Stimulated activated CD8-positive, alpha-beta memory T cell treated with anti-CD3 and anti-CD28 coated beads, Interleukin-2, amount 100 ng/mL, for 1 hour (primary cell): ENCODE measurements around the gene CCNB3.
A peak's percentile ranks its signal among the peaks of the same experiment; 100 is the strongest.
"Not testable (repeated sequence)": the region's sequence is repeated elsewhere in the genome, so short reads cannot be mapped to it uniquely, and the experiment has no call there.

Experiments
- DNase-seq, 2 donors: peaks; one replicate each; pipeline ENCODE4 v3.0.0-alpha.2; 2020; ENCODE audit warnings: low read depth in 2 of 2

CCNB3 gene, protein sequence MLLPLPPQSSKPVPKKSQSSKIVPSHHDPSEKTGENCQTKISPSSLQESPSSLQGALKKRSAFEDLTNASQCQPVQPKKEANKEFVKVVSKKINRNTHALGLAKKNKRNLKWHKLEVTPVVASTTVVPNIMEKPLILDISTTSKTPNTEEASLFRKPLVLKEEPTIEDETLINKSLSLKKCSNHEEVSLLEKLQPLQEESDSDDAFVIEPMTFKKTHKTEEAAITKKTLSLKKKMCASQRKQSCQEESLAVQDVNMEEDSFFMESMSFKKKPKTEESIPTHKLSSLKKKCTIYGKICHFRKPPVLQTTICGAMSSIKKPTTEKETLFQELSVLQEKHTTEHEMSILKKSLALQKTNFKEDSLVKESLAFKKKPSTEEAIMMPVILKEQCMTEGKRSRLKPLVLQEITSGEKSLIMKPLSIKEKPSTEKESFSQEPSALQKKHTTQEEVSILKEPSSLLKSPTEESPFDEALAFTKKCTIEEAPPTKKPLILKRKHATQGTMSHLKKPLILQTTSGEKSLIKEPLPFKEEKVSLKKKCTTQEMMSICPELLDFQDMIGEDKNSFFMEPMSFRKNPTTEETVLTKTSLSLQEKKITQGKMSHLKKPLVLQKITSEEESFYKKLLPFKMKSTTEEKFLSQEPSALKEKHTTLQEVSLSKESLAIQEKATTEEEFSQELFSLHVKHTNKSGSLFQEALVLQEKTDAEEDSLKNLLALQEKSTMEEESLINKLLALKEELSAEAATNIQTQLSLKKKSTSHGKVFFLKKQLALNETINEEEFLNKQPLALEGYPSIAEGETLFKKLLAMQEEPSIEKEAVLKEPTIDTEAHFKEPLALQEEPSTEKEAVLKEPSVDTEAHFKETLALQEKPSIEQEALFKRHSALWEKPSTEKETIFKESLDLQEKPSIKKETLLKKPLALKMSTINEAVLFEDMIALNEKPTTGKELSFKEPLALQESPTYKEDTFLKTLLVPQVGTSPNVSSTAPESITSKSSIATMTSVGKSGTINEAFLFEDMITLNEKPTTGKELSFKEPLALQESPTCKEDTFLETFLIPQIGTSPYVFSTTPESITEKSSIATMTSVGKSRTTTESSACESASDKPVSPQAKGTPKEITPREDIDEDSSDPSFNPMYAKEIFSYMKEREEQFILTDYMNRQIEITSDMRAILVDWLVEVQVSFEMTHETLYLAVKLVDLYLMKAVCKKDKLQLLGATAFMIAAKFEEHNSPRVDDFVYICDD (N-terminal part only)

DNA sequence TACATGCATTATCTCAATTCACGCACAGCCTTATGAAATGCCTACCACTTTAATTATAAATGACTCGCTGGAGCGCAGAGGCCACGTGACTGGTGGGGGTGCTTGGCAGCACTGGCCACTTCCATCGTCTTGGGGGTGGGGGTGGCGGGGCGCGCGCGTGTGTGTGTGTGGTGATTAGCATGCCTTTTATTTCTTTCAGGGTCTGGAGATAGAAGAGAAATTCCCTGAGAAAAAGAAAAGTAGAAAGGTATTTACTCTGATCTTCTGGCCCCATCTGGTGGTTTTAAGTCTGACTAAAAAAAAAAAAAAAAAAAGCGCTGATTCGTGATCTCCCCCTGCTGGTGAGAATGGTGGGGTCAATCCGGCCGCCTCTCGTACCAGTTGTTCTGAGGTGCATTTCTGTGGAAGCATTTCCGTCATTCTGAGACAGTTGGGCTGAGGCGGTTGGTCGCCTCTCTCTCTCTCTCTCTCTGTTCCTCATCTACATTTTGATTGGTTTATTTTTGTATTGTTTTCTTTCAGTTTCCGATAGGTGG, at the start of gene CCNB3:
TSS of gene CCNB3 (plus strand) at position 402 of the 536 bp plus-strand sequence. CDS start 80,399 bp downstream, outside the sequence.
- DNase-seq = peak; percentile 37 to 42

DNA sequence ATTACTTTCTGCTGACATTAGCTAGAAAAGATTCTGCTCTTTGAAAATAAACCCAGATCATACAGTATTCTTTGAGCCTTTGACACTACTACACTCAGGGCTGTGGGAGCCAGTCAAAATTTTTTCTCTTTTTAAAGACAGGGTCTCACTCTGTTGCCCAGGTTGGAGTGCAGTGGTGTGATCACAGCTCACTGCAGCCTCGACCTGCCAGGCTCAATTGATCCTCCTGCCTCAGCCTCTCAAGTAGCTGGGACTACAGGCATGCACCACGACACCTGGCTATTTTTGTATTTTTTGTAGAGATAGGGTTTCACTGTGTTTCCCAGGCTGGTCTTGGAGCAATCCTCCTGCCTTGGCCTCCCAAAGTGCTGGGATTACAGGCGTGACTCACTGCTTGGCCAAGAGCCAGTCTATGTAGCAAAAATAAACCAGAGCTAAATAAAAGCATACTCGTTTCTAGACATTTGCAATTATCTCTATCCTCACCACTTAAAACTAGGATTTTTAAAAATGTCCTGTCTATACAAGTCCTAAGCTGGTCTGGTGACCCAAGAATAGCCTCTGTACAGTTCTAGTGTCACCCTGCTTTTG, 46.9 kb upstream of the CCNB3 start:
- no peak for DNase-seq

DNA sequence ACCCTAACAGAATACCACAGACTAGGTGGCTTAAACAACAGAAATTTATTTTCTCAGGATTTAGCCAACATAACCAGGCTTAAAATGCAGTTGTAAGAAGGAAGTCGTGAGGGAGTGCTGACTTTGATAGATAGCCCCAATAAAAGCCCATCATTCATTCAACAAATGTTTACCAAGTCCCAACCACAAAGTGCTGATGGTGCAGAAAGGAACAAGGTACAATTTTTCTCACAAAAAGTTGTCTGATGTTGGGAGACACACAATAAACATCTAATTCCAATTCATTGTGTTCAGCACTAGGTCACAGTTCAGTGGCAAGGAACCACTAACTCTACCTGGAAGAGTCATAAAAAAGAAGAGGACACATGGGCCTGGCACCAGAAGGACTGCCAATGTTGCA, 46.0 kb upstream of the CCNB3 start:
- DNase-seq = no peak

DNA sequence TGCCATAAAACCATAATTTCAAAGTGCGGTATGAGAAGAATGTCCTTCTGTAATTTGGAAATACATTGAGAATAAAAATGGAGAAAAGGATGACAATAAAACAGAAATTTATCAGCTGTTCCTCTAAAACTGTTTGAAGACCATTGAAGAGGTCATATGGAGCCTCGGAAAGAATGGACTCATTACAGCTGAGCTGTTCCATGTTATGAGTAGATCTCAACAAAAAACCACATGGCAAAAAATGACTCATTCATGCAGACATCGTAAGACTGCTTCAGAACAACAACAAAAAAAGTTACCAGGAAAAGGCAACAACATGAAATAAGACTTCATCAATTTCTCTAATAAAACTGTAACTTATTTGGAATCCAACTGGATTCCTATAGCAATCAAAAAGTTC, 43.4 kb upstream of the CCNB3 start:
- DNase-seq = no peak

DNA sequence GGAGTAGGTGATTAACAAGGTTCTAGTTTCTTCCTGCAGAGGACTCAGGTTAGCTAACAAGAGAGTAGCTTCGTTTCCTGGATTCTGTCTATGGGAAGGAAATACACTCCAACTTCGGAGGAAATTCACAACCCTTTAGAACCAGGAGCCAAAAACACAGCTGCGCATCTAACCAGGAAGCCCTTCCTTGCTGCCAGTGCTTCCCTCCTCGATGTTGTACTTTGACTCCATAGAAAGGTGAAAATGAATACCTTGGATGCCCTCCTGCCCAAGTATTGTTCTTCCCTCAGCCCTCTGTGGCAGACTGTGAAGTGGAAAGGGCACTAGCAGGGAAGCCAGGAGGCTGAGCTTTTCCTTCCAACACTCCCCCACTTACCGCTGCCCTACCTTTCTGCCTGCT, 38.8 kb upstream of the CCNB3 start:
- no peak for DNase-seq

DNA sequence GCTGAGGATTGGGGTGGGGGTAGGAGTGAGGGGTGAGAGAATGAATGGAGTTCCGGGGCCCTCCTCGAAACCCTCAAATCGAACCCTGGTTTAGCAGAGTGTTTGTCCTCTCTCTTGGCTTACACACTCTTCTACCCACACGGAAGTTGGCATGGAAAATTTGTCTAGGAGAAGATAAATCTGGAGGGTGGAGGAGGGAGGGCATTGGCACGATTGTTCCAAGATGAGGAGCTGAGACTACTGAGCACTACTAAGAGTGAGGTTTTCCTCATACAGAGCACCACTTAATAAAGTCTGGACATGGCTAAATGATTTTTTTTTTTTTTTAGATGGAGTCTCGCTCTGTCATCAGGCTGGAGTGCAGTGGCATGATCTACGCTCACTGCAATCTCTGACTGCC, 37.2 kb upstream of the CCNB3 start:
- no peak for DNase-seq

DNA sequence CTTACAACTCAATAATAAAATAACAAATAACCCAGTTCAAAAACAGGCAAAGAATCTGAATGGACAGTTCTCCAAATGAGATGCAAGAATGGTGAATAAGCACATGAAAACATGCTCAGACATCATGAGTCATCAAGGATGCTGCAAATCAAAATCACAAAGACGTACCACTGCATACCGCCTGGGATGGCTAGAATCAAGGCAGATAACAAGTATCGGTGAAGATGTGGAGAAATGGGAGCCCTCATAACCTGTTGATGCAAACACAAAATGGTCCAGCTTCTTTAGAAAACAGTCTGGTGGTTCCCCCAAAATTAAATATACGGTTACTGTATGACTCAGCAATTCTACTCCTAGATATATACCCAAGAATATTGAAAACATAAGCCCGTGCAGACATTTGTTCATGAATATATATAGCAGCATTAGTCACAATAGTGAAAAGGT, 36.3 kb upstream of the CCNB3 start:
- no peak for DNase-seq

DNA sequence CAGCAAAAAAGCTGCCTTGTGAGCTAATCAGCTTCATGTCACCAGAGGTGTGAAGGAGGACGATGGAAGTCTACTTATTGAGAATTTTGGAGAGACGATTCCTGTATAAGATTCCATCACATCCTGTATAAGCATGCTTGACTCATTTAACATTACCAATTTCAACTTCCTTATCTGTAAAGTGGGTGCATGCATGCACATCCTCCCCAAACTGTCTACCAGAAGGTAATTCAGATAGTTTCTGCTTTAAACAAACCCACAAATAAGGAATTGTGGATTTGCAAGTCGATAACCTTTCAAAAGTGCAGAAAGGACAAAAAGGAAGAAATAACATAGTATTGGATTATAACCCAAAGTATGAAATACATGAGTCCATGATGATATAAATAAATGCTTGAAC, 34.8 kb upstream of the CCNB3 start:
- no peak for DNase-seq

DNA sequence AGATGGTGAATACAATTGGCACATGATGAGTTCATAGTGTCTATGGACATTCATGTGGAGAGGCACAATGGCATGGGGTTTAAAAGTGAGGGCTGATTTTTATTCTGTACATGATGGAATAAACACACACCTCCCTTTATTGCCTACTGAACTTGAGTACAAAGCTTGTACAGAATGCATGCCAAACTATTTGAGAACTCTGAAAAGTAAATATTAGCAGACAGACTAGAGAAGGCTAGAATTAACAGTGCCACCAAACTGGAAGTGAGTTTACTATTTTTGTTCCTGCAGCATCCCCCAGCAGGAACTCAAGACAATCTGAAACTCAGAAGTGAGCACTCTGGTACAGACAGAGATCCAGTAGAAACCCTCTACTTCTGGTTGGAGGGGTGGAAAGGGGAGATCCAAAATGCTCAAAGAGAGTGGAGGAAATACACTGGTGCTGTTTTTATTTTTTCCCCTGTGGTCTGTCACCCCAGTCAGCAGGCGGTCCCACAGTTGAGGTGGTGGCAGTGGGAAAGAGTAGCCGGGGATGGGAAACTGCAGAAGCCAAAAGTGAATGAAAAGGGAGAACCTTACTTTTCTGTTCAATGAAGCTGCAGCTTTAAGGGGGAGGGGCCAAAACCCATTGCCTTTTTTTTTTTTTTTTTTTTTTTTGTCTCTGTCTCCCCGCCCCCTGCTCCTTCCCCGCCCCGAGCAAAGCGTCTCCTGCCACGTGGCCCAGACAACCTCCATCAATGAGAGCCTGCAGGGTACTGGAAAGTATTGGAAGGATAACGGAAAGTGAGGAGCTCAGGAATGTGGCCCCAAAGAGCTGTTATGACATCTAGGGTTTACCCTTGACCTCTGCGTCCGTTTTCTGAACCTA, 24.3 kb upstream of the CCNB3 start:
- no peak for DNase-seq

DNA sequence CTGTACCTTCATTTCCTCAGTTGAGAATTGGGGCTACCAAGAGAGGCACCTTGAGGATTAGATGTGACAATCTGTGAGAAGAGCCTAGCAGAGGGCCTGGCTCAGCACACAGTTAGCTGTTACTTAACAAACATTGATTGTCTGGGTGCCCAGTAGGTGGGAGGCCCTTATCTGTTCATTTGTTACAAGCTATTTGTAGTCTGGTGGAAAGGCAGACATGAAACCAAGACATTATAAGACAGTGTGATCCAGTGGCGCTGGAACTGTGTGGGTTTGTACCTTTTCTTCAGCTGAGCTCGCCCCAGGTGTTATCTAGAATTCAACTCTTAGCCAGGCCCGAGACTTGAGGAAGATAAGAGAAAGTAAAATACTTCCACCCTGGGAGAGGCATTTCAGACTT, 20.7 kb upstream of the CCNB3 start:
- no peak for DNase-seq

DNA sequence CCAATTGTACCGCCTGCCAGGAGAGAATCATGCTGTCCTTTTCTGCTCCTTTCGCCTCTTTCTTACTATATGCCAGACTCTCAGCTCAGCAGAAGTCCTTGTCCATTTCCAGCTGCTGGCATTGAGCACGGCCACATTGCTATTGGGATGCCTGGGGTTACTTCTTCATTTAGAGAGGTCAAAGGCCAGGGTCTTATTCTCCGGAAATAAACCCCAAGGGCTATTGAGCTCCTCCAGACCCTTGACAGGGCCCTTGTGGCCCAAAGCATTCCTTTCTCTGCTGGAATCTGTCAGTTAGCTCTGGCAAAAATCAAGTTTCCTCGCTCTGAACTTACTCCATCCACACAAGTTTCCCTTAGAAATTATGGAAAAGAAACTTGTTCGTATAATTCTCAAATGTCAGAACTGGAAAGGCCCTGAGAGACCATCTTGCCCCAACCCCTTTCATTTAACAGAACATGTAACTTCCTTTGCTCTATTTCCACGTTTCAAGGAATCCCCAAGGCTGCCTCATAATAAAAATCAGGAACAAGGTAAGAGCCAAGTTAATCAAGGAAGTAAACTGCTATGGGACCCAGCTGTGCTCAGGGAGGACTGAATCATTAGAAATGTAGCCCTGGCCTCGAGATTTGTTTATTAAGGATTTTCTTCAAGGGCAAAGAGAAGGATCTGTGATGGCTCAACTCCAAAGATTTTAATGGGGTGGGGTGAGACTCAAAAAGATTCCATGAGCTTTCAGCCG, 15.5 kb upstream of the CCNB3 start:
- no peak for DNase-seq

DNA sequence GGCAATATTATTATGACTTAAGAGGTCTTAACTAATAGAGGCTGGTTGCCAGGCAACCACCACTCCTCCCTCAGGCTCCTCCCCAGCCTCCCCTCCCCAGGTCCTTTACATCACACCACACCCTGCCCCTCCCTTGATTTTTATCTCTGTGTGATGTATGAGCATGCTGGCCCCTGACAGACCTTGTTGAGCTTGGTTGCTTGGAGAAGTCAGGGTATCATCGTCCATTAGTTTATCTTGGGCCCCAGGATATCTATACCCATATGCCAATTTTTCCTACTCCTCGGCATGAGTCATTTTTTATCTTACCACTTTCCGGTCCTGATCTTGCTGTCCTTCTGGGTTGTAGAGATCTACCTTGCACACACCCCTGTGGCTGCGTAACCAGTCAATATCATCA, 6.2 kb upstream of the CCNB3 start:
- no peak for DNase-seq

DNA sequence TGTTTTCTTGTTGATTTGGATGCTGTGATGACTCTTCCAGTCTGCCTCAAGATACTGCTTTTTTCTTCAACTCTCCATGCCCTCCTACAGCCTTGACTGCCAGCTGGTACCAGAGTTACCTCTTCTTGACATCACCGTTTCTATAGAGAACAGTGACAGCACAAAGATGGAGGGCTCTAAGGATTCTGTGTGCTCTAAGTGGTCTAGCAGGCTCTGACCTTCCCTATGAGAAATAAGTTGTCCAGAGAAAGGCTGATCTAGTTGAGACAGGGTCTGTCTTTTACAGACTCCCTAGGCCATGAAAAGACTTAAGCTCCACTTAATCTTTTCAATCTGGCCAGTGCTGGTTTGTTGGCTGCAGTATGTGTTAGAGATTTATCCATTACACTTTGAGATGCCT, 3.7 kb upstream of the CCNB3 start, which contains the start of gene AKAP4:
TSS of gene AKAP4 (minus strand) at position 101 of the 400 bp plus-strand sequence. CDS start 118 bp downstream, outside the sequence.
- DNase-seq = no peak

DNA sequence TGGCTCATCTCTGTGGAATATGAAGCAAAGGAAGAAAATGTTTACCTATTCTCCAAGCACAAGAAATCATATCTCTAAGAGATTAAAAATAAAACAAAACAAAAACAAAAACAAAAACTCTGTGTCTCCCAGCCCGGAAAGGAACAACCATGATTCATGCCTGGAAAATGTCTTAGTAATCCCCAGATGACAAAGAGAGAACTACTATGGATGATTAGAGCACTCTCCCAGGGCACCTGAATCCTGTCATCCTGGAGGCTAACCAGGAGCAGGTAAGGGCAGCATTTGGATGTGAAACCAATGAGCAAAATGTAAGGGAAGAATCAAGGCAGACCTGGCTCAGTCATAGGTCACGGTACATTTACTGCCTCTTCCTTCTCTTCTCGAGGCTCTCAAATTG, 2.0 kb upstream of the CCNB3 start:
- no peak for DNase-seq

DNA sequence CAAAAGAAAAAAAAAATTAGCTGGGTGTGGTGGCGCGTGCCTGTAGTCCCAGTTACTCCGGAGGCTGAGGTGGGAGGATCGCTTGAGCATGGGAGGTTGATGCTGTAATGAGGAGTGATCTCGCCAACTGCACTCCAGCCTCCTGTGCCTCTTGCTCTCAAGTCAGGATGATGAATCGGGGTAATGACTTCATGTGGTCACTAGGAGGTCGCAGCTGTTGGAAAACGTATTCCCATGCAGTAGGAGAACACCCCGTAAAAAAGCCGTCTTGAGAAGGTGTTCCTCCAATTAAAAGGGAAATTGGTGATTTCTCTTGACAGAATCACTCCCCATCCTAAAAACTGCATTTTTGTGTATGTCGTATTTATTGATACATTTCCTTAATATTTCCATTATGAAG, 2.2 kb downstream of the CCNB3 start:
- no peak for DNase-seq

DNA sequence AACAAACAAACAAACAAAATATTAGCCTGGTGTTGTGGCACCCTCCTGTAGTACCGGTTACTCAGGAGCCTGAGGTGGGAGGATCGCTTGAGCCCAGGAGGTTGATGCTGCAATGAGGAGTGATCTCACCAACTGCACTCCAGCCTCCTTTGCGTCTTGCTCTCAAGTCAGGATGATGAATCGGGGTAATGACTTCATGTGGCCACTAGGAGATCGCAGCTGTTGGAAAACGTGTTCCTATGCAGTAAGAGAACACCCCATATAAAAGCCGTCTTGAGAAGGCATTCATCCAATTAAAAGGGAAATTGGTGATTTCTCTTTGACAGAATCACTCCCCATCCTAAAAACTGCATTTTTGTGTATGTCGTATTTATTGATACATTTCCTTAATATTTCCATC, 6.9 kb downstream of the CCNB3 start:
- no peak for DNase-seq

DNA sequence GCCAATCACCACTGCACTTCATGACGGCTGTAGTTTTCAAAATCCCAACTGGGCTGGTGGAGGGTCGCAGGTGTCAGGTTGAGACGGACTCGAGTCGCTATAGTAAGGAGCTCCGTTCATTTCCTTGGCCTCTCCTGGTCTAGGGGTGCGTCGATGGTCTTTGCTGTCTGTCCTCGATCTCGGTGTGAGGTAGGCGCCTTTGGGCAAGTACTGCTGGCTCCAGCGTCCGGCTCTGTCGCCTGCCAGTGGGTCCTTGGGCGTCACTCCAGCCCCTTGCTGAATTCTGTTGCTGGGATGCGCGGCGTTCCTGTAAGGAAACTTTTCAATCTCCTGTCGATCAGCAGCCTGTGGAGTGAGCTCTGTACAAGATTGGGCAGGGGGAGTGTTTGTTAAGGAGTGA, 76.7 kb downstream of the CCNB3 start:
- DNase-seq = no peak

DNA sequence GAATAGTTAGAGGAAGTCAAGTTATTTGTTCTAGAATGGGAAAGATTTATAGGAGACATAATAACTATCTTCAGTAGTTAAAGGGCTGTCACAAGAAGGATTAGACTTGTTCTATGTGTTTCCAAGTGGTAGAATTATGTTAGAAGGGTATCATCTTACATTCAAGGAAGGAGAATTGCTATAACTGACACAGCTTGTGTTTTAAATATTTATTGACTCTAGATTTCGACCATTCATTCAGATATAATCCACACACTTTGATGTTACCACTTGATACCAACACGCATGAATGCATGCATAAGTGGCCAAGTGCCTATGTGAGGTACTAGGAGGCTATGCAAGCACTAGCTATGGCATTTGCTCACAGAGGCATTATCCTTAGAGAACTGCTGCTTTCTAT, 122.7 kb downstream of the CCNB3 start:
- no peak for DNase-seq

DNA sequence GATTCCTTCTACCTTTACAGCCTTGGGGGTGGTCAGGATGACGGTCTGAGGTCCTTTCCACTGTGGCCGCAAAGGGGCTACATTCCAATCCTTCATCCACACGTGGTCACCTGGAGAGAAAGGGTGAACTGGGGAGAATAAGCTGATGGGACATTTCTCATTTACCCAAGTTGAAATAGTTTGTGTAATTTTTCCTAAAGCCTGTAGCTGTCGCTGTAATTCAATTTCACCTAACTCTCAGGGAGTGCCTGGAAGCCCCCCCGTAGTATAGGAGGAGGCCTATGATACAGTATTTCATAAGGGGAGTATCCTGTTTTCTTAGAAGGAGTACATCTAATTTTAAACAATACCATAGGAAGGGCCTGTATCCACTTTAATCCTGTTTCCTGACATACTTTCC, 128.1 kb downstream of the CCNB3 start:
- not testable (repeated sequence) for DNase-seq

DNA sequence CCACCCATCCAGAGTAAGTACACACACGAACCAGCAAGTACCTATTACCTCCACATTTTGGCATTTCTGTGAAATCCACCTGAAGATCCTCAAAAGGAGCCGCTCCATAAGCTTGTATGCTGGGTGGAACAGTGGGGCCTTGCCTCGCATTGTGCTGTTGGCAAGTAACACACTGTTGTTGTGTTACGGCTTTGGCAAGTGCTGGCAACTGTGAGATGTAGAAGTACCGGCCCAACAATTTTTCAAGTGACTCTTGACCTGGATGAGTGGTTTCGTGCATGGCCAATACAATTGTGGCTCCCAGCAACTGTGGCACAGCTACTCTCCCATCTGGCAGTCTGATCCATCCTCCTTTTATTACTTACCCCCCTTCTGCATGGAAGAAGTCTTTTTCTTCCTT, 128.7 kb downstream of the CCNB3 start:
- DNase-seq = no peak
